ENCODE measurements around the gene TMEM167B. TPM values are rescaled to one million over a fixed set of nuclear protein-coding genes. Genes with fewer than 3 reads are reported as not detected.

The TMEM167B gene
- total and polyA plus RNA-seq, 2 of the 8 experiments (the other 6 are each of a cell fraction or from before 2014, with no cell fraction given) = 3.6 to 14.8 TPM

DNA sequence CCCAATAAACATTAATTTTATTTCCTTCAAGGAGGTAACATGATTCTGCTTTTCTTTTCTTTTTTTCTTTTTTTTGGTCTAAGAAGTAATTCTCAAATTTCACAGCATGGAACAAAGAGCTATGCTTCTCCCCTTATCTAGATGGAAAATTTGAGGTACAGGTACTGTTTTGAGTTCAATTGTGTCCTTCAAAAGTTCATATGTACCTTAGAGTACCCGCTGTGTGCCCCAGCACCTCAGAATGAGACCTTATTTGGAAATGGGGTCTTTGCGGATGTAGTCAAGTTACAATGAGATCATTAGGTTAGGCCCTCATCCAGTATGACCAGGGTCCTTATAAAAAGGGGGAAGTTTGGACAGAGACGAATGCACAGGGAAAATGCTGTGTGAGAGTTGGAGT, 45.4 kb downstream of the TMEM167B start:
- no peak overlapping the region for H2BK5ac ChIP-seq (ENCODE audit: low read depth, low read length)
- H3K9ac ChIP-seq (replicated peaks in 1 of 4; ENCODE audit: extremely low read depth in 1 of 4, low read depth in 3 of 4, low read length in 3 of 4) = no peak overlapping the region
- no peak overlapping the region for H4K91ac ChIP-seq (replicated peaks; ENCODE audit: insufficient read length, low read length)
- no peak overlapping the region for H2BK20ac ChIP-seq (ENCODE audit: low read length)
- H3K4me1 ChIP-seq (replicated peaks in 1 of 4; ENCODE audit: control insufficient read depth in 3 of 4, insufficient read depth in 4 of 4, low read length in 3 of 4) = no peaks in the 10 kb centered on the region
- no peak overlapping the region for H3K18ac ChIP-seq (ENCODE audit: extremely low read depth, low read length)
- no peaks in the 10 kb centered on the region for H3K23me2 ChIP-seq (ENCODE audit: low read depth, low read length)
- H2BK15ac ChIP-seq (ENCODE audit: low read length) = no peak overlapping the region
- no peak overlapping the region for H3K14ac ChIP-seq (ENCODE audit: insufficient read length)
- no peak overlapping the region for H3K4ac ChIP-seq (replicated peaks; ENCODE audit: insufficient read length, low read depth, low read length)
- no peak for DNase-seq (ENCODE audit: low read depth in 1 of 2, low spot score in 2 of 2)
- ChIA-PET POLR2A (ENCODE audit: partially characterized antibody) (no interaction called here), CTCF (ENCODE audit: partially characterized antibody) (no interaction called here)
- H3K79me2 ChIP-seq (ENCODE audit: control insufficient read depth in 1 of 2, insufficient read depth in 2 of 2, low read length in 2 of 2) = no peaks in the 10 kb centered on the region
- WGBS, 2 experiments (ENCODE audit: extremely low coverage in 1 of 2, insufficient coverage in 1 of 2, insufficient read length in 1 of 2, insufficient replicate concordance in 2 of 2, low coverage in 1 of 2, low lambda C conversion rate in 2 of 2, missing lambda C conversion rate in 1 of 2) = 87% methylated on average over 3 of the region's 3 CpGs; no CpG with 5 or more reads in 1 of the 2 experiments
- no peaks in the 10 kb centered on the region for H3K9me3 ChIP-seq (ENCODE audit: insufficient read depth in 2 of 2, low read depth in 1 of 2, low read length in 1 of 2)
- H3K4me2 ChIP-seq (ENCODE audit: insufficient read depth in 1 of 2, low read depth in 2 of 2, low read length in 2 of 2) = no peak overlapping the region
- H3K27ac ChIP-seq (ENCODE audit: low read depth, low read length) = no peak overlapping the region
- H4K5ac ChIP-seq (ENCODE audit: insufficient read length, low read depth, low read length) = no peak overlapping the region
- no peaks in the 10 kb centered on the region for H3K36me3 ChIP-seq (ENCODE audit: control insufficient read depth in 2 of 4, insufficient read depth in 4 of 4, low read length in 3 of 4)
- no peak overlapping the region for H2BK120ac ChIP-seq (replicated peaks; ENCODE audit: low read depth, low read length)
- no peaks in the 10 kb centered on the region for H4K20me1 ChIP-seq (replicated peaks in 1 of 2; ENCODE audit: control insufficient read depth in 1 of 2, insufficient read depth in 2 of 2, low read length in 2 of 2)
- H2AFZ ChIP-seq (ENCODE audit: low read length) = no peak overlapping the region
- H2BK12ac ChIP-seq (ENCODE audit: low read depth, low read length) = no peak overlapping the region
- no peak for FAIRE-seq
- no peak overlapping the region for H3K56ac ChIP-seq (replicated peaks; ENCODE audit: insufficient read length, low read depth, low read length)
- no peak overlapping the region for H3K4me3 ChIP-seq (ENCODE audit: extremely low read depth in 1 of 4, insufficient read depth in 2 of 4, low read depth in 3 of 4, low read length in 4 of 4)
- no peak overlapping the region for H3K23ac ChIP-seq (ENCODE audit: insufficient read length)
- no peak overlapping the region for H2AK5ac ChIP-seq (ENCODE audit: low read depth, low read length)
- no peak overlapping the region for H4K8ac ChIP-seq (ENCODE audit: extremely low read depth, insufficient read depth, low read length)
- H3K27me3 ChIP-seq (replicated peaks in 1 of 4; ENCODE audit: control insufficient read depth in 3 of 4, extremely low read depth in 1 of 4, insufficient read depth in 3 of 4, low read length in 3 of 4) = peaks cover 0 to 2% (median 0%) of the 10 kb centered on the region in 4 experiments; a peak in 1 of 7 replicates
- no peaks in the 10 kb centered on the region for H3K79me1 ChIP-seq (ENCODE audit: low read depth, low read length)
- TF ChIP-seq BRCA1 (IDR thresholded peaks at IDR 0.05; ENCODE audit: low read depth, low read length) = no peak
- no peak for TF ChIP-seq TEAD4 (IDR thresholded peaks at IDR 0.05; ENCODE audit: low read depth, low read length)
- TF ChIP-seq SIN3A (conservative IDR thresholded peaks at IDR 0.05 in 1 of 2, IDR thresholded peaks at IDR 0.05 in 1 of 2; ENCODE audit: low read depth in 1 of 2, low read length in 2 of 2) = no peak
- TF ChIP-seq HDAC2 (IDR thresholded peaks at IDR 0.05; ENCODE audit: borderline replicate concordance in 1 of 2, low read depth in 2 of 2, low read length in 2 of 2) = no peak
- TF ChIP-seq JUND (IDR thresholded peaks at IDR 0.05; ENCODE audit: low read length) = no peak
- no peak for TF ChIP-seq CTBP2 (IDR thresholded peaks at IDR 0.05; ENCODE audit: borderline replicate concordance, insufficient read depth, insufficient read length, low read length)
- TF ChIP-seq CBX8 (IDR thresholded peaks at IDR 0.05; ENCODE audit: borderline replicate concordance, low read depth, low read length) = no peak
- TF ChIP-seq BCL11A (IDR thresholded peaks at IDR 0.05; ENCODE audit: low read depth in 2 of 2, low read length in 2 of 2) = no peak
- TF ChIP-seq CHD2 (IDR thresholded peaks at IDR 0.05; ENCODE audit: low read length) = no peak
- no peak for TF ChIP-seq ATF2 (IDR thresholded peaks at IDR 0.05; ENCODE audit: low read length)
- TF ChIP-seq, protein P1, sequence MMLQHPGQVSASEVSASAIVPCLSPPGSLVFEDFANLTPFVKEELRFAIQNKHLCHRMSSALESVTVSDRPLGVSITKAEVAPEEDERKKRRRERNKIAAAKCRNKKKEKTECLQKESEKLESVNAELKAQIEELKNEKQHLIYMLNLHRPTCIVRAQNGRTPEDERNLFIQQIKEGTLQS (IDR thresholded peaks at IDR 0.05; ENCODE audit: insufficient read depth, low read depth, low read length) = no peak
- TF ChIP-seq TCF12 (IDR thresholded peaks at IDR 0.05; ENCODE audit: low read depth, low read length) = no peak
- no peak for TF ChIP-seq POLR2A (IDR thresholded peaks at IDR 0.05; ENCODE audit: control extremely low read depth in 1 of 2, low read depth in 2 of 2, low read length in 2 of 2)

Data from H1 (cell line).